PC-9 (cell line): ENCODE results near the gene CLEC18B. TPM values are rescaled to one million over a fixed set of nuclear protein-coding genes. Genes with fewer than 3 reads are reported as not detected.

Source experiments
- BruUV-seq: library from RNA; stranded (reverse); fragments of 400-500 nt; replicated peaks from 2 replicates; lab custom pipeline; 2021; lab: Mats Ljungman, UMichigan
- CTCF ChIA-PET: fragments of 300-600 bp; sonication (Branson Sonifier 250); formaldehyde crosslinking; loops from one replicate; lab custom pipeline; 2022; ENCODE audit warnings: antibody characterized with exemption; lab: Charles Lee
- POLR2A ChIA-PET: fragments of 300-600 bp; sonication (Branson Sonifier 250); formaldehyde crosslinking; loops from one replicate; lab custom pipeline; 2022; ENCODE audit warnings: antibody characterized with exemption; ENCODE audit not compliant: unreplicated experiment; lab: Charles Lee
- DNase-seq, 2 experiments: peaks; one replicate each; pipeline versions ENCODE4 v3.0.0 to v3.0.0-alpha.2; 2015 to 2022; ENCODE audit warnings: mixed read lengths in 1 of 2
- H2AFZ ChIP-seq: fragments of 200-600 bp; sonication (generic); 2 replicates; pipeline ENCODE4 v1.8.1; 2017; ENCODE audit warnings: antibody characterized with exemption
- H3F3A ChIP-seq: fragments of 200-600 bp; sonication (generic); 2 replicates; pipeline ENCODE4 v1.8.1; 2017; ENCODE audit warnings: antibody characterized with exemption, mild to moderate bottlenecking, low read depth; ENCODE audit not compliant: insufficient read depth
- H3K27ac ChIP-seq: fragments of 200-600 bp; sonication (generic); 2 replicates; pipeline ENCODE4 v1.6.1; 2016; ENCODE audit warnings: mixed run types
- H3K27me3 ChIP-seq: fragments of 200-600 bp; sonication (generic); 2 replicates; pipeline ENCODE4 v1.6.1; 2016; ENCODE audit warnings: low read depth, mixed run types; ENCODE audit not compliant: insufficient read depth
- H3K36me3 ChIP-seq: fragments of 200-600 bp; sonication (generic); 2 replicates; pipeline ENCODE4 v1.6.1; 2016; ENCODE audit warnings: low read depth, mixed run types
- H3K4me1 ChIP-seq: fragments of 200-600 bp; sonication (generic); replicated peaks from 2 replicates; pipeline ENCODE4 v1.6.1; 2016; ENCODE audit warnings: mixed run types; ENCODE audit not compliant: insufficient read depth
- H3K4me2 ChIP-seq: fragments of 200-600 bp; sonication (generic); 2 replicates; pipeline ENCODE4 v1.6.1; 2017; ENCODE audit warnings: mixed run types
- H3K4me3 ChIP-seq: fragments of 200-600 bp; sonication (generic); 2 replicates; pipeline ENCODE4 v1.6.1; 2016; ENCODE audit warnings: mixed run types
- H3K79me2 ChIP-seq: fragments of 200-600 bp; sonication (generic); 2 replicates; pipeline ENCODE4 v1.6.1; 2017; ENCODE audit warnings: low read depth, mixed run types
- H3K9me2 ChIP-seq: fragments of 200-600 bp; sonication (generic); 2 replicates; pipeline ENCODE4 v1.8.1; 2017; ENCODE audit warnings: mild to moderate bottlenecking; ENCODE audit not compliant: insufficient read depth
- H3K9me3 ChIP-seq: fragments of 200-600 bp; sonication (generic); 2 replicates; pipeline ENCODE4 v1.8.1; 2016; ENCODE audit warnings: low read depth; ENCODE audit not compliant: insufficient read depth
- H4K20me1 ChIP-seq: fragments of 200-600 bp; sonication (generic); 2 replicates; pipeline ENCODE4 v1.8.1; 2017; ENCODE audit not compliant: insufficient read depth
- CTCF ChIP-seq: fragments of 200-600 bp; sonication (generic); conservative IDR thresholded peaks from 2 replicates; pipeline ENCODE4 v1.6.1; 2017; ENCODE audit warnings: mixed run types, antibody characterized with exemption, mild to moderate bottlenecking, moderate library complexity
- EZH2 ChIP-seq: fragments of 200-600 bp; sonication (generic); IDR thresholded peaks from 2 replicates; pipeline ENCODE4 v1.8.0; 2017; ENCODE audit warnings: antibody characterized with exemption, low read depth
- intact Hi-C: fragments of 100-400 bp; cut with micrococcal nuclease; formaldehyde crosslinking; loops from one replicate; pipeline ENCODE4 v1.10.0; 2022; ENCODE audit not compliant: unreplicated experiment
- total RNA-seq: library from RNA; stranded (reverse); gene quantifications from 2 replicates; pipeline ENCODE4 v1.2.3, GENCODE V29; 2021

Gene CLEC18B
- total RNA-seq, 1 experiment from 2014 or later = 2.2 TPM

- Histone ChIP-seq H3K27ac (no peak overlapping the region), H3K4me3 (no peak overlapping the region), H3K9me2 (no peaks in the 10 kb centered on the region), H3K27me3 (no peaks in the 10 kb centered on the region), H2AFZ (no peak overlapping the region), H4K20me1 (no peaks in the 10 kb centered on the region), H3K4me1 (no peaks in the 10 kb centered on the region), H3K4me2 (no peak overlapping the region), H3K36me3 (0 out of 2 replicates have a peak, but pooled peaks cover 6% of the 10 kb centered on the region), H3K79me2 (no peaks in the 10 kb centered on the region), H3F3A (0 out of 2 replicates have a peak, but pooled peaks cover 7% of the 10 kb centered on the region), H3K9me3 (no peaks in the 10 kb centered on the region)
- POLR2A ChIA-PET = no interaction called here
- TF ChIP-seq CTCF (no peak), EZH2 (no peak)
- intact Hi-C loops = no loop called here
- no peak for DNase-seq
- no TSS peak for BruUV-seq
- CTCF ChIA-PET = no interaction called here
Measured at GRCh38 chr16:74466872-74467271, 45.6 kb upstream of the CLEC18B start.

DNA sequence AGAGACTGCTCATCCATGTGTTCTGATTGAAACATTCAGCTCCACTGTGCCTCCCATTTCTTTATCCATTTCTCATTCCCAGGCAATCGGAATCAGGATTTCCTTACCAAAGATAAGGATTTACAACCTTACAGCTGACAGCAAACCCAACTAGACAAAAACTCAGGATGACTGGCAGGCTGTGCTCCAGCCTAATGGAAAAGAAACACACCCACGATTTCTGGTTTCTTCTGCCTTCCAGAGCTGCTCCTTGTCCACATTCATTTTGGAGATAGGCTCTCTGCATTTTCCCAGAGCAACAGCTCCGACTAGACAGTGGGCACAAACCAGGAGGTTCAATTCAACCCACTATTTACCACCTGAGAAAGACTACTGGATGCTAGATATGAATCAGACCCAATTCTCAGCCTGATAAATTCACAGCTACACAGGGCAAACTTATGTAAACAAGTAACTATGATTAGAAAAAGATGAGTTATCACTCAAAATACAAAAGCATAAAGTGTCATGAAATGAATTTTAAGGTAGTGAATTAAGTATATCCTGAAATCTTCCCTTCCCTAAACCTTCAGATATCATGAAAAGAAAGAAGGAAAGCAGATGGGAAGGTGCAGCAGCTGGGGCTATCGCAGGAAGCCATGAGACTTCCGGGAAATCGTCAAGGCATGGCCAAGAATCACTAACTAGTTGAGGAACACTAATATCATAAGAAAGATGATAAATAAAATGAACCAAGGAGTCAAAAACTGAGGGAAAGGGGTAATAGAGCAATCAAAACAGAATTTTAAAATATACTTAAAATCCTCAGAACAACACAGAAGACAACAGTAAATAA lies 44.8 kb upstream of the CLEC18B start:
- H3K4me1 ChIP-seq = no peaks in the 10 kb centered on the region
- no peak overlapping the region for H3K4me3 ChIP-seq
- POLR2A ChIA-PET = no interaction called here
- H3K79me2 ChIP-seq = no peaks in the 10 kb centered on the region
- H3K36me3 ChIP-seq = 0 out of 2 replicates have a peak, but pooled peaks cover 6% of the 10 kb centered on the region
- H2AFZ ChIP-seq = no peak overlapping the region
- H3K27me3 ChIP-seq = no peaks in the 10 kb centered on the region
- BruUV-seq = no TSS peak
- H3K9me3 ChIP-seq = no peaks in the 10 kb centered on the region
- no peak for TF ChIP-seq CTCF
- TF ChIP-seq EZH2 = no peak
- H4K20me1 ChIP-seq = no peaks in the 10 kb centered on the region
- intact Hi-C loops = no loop called here
- H3K27ac ChIP-seq = no peak overlapping the region
- CTCF ChIA-PET = no interaction called here
- H3F3A ChIP-seq = 0 out of 2 replicates have a peak, but pooled peaks cover 7% of the 10 kb centered on the region
- DNase-seq = no peak
- no peaks in the 10 kb centered on the region for H3K9me2 ChIP-seq
- H3K4me2 ChIP-seq = no peak overlapping the region

DNA sequence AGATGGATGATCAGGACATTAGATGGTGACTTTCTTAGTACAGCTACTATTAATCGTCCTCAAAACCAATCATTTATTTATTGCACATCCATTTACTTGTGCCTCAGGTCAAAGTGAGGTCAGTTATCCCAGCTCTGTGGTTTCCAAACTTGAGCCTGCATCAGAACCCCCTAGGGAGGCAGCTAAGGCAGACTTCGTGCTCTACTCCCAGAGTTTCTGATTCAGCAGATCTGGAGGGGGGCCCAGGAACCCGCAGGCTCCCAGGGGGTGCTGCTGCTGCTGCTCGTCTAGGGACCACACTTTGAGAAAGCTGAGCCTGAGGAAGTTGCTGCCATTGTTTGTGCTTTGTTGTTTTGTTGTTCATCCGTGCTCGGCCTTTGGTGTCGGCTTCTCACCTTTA lies 44.0 kb upstream of the CLEC18B start:
- no peak overlapping the region for H3K27ac ChIP-seq
- BruUV-seq = no TSS peak
- H3K4me1 ChIP-seq = no peaks in the 10 kb centered on the region
- no peak overlapping the region for H3K4me2 ChIP-seq
- ChIA-PET POLR2A (no interaction called here), CTCF (no interaction called here)
- DNase-seq = no peak
- 0 out of 2 replicates have a peak, but pooled peaks cover 6% of the 10 kb centered on the region for H3K36me3 ChIP-seq
- no peaks in the 10 kb centered on the region for H3K9me2 ChIP-seq
- 0 out of 2 replicates have a peak, but pooled peaks cover 7% of the 10 kb centered on the region for H3F3A ChIP-seq
- H3K9me3 ChIP-seq = no peaks in the 10 kb centered on the region
- H4K20me1 ChIP-seq = no peaks in the 10 kb centered on the region
- TF ChIP-seq CTCF = no peak
- no peak for TF ChIP-seq EZH2
- intact Hi-C loops = no loop called here
- no peak overlapping the region for H2AFZ ChIP-seq
- no peaks in the 10 kb centered on the region for H3K27me3 ChIP-seq
- H3K79me2 ChIP-seq = no peaks in the 10 kb centered on the region
- no peak overlapping the region for H3K4me3 ChIP-seq
